ENCODE results near the gene ORM1. TPM values are rescaled to one million over a fixed set of nuclear protein-coding genes. Genes with fewer than 3 reads are reported as not detected.

ORM1 gene
- total RNA-seq, 1 donor from 2014 or later, result not detected

DNA sequence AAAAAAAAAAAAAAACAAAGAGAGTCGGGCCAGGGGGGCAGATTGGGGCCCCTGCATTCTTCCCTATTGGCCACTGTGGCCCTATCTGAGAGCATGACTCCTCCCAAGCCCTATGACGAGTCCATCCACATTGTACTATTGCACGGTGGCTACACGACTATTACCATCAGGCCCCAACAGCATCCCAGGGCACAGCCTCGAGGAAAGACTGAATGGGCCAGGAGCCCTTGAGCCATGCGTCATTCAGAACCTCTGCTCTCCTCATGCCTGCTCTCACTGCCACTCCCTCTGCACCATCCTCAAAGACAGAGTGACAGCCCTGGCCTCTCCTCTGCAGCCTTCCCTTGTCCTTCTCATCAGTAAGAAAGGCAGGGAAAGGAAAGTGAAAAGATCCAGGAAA, 20.2 kb upstream of the ORM1 start:
- Mint-ChIP-seq H3K27me3 (ENCODE audit: unreplicated experiment) (peaks cover 5% of the 10 kb centered on the region), H3K36me3 (ENCODE audit: unreplicated experiment) (peaks cover 4% of the 10 kb centered on the region), H3K27ac (ENCODE audit: unreplicated experiment) (no peak overlapping the region), H3K4me3 (ENCODE audit: unreplicated experiment) (no peak overlapping the region), H3K4me1 (ENCODE audit: low read depth, unreplicated experiment) (peaks cover 5% of the 10 kb centered on the region), H3K9me3 (ENCODE audit: unreplicated experiment) (peaks cover 2% of the 10 kb centered on the region)
- no peak for DNase-seq
- TF ChIP-seq, protein P1, sequence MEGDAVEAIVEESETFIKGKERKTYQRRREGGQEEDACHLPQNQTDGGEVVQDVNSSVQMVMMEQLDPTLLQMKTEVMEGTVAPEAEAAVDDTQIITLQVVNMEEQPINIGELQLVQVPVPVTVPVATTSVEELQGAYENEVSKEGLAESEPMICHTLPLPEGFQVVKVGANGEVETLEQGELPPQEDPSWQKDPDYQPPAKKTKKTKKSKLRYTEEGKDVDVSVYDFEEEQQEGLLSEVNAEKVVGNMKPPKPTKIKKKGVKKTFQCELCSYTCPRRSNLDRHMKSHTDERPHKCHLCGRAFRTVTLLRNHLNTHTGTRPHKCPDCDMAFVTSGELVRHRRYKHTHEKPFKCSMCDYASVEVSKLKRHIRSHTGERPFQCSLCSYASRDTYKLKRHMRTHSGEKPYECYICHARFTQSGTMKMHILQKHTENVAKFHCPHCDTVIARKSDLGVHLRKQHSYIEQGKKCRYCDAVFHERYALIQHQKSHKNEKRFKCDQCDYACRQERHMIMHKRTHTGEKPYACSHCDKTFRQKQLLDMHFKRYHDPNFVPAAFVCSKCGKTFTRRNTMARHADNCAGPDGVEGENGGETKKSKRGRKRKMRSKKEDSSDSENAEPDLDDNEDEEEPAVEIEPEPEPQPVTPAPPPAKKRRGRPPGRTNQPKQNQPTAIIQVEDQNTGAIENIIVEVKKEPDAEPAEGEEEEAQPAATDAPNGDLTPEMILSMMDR (IDR thresholded peaks at IDR 0.05; ENCODE audit: partially characterized antibody, unreplicated experiment), result no peak

DNA sequence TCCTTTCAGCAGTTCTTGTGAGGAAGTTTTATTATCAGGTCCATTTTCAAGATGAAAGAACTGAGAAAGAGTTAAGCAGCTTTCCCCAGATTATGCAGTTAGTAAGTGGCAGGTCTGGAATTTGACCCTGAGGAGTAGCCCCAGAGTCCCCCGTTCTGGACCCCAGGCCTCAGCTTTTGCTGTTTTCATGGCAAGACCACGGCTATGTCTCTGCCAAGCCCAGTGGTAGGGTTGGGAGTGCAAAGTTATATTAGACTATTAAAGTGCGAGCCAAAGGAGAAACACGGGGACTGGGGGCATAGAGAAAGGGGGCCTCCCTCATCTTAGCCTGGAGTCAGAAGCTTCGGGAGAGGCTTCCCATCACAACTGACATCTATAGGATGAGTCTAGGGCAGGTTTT, 19.3 kb upstream of the ORM1 start:
- DNase-seq, result no peak
- peaks cover 2% of the 10 kb centered on the region for H3K9me3 Mint-ChIP-seq (ENCODE audit: unreplicated experiment)
- no peak overlapping the region for H3K27ac Mint-ChIP-seq (ENCODE audit: unreplicated experiment)
- TF ChIP-seq, protein P1 (IDR thresholded peaks at IDR 0.05; ENCODE audit: partially characterized antibody, unreplicated experiment), result no peak
- peaks cover 5% of the 10 kb centered on the region for H3K27me3 Mint-ChIP-seq (ENCODE audit: unreplicated experiment)
- H3K36me3 Mint-ChIP-seq (ENCODE audit: unreplicated experiment), result peaks cover 4% of the 10 kb centered on the region
- peaks cover 5% of the 10 kb centered on the region for H3K4me1 Mint-ChIP-seq (ENCODE audit: low read depth, unreplicated experiment)
- no peak overlapping the region for H3K4me3 Mint-ChIP-seq (ENCODE audit: unreplicated experiment)

DNA sequence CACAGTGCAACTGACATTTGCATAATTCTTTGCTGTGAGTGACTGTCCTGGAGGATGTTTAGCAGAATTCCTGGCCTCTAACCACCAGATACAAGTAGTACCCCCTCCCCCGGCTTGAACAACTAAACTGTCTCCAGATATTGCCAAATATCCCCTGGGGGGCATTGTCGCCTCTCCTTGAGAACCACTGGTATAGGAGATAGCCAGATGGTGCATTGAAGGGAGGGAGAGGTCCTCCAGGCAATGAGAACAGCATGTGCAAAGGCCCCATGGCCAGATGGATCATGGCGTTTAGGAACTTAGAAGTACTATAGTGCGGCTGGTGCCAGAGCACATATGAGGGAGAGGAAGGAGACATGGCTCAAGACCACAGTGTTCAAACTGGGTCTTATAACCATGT, 18.9 kb upstream of the ORM1 start:
- peaks cover under 1% of the 10 kb centered on the region for H3K36me3 Mint-ChIP-seq (ENCODE audit: unreplicated experiment)
- peaks cover 2% of the 10 kb centered on the region for H3K9me3 Mint-ChIP-seq (ENCODE audit: unreplicated experiment)
- DNase-seq, result no peak
- no peak overlapping the region for H3K27ac Mint-ChIP-seq (ENCODE audit: unreplicated experiment)
- no peak overlapping the region for H3K4me3 Mint-ChIP-seq (ENCODE audit: unreplicated experiment)
- H3K27me3 Mint-ChIP-seq (ENCODE audit: unreplicated experiment), result peaks cover 5% of the 10 kb centered on the region
- TF ChIP-seq, protein P1 (IDR thresholded peaks at IDR 0.05; ENCODE audit: partially characterized antibody, unreplicated experiment), result no peak
- peaks cover 5% of the 10 kb centered on the region for H3K4me1 Mint-ChIP-seq (ENCODE audit: low read depth, unreplicated experiment)

DNA sequence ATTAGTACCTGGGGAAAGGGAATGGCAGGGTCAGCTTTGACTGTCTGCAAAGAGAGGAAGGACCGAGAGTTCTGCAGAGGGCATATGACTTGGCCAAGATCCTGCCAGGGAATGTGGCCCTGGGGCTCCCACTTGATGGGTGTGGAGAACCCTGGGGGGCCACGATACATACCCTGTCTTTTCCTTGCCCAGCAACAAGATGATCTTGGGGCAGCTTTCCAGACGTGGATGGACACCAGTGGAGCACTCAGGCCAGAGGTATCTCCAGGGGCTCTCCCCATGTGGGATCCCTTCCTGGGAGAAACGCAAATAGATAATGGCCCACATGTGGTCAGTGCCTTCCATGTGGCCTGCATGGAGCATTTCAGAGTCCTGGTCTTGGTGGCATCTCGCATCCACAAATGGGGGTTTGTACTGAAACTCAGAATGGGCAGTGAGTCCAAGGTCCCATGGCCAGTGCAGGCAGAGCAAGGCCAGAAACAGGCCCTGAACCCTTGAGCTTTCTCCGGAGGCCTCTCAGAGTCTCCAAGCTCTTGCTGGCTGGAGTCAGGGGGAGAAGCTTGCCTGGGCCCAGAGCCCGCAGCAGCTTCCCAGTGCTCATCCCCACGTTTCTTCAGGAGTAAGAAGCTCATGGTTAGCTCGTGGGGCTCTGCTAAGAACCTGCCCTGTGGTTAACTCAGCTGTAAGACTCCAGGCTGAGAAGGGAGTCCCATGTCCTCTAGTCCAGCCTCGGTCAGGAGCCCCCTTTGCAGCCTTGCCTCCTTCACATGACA, 18.3 kb upstream of the ORM1 start:
- peaks cover 5% of the 10 kb centered on the region for H3K4me1 Mint-ChIP-seq (ENCODE audit: low read depth, unreplicated experiment)
- no peak for DNase-seq
- H3K27me3 Mint-ChIP-seq (ENCODE audit: unreplicated experiment), result peaks cover 5% of the 10 kb centered on the region
- H3K4me3 Mint-ChIP-seq (ENCODE audit: unreplicated experiment), result no peak overlapping the region
- no peaks in the 10 kb centered on the region for H3K36me3 Mint-ChIP-seq (ENCODE audit: unreplicated experiment)
- TF ChIP-seq, protein P1 (IDR thresholded peaks at IDR 0.05; ENCODE audit: partially characterized antibody, unreplicated experiment), result no peak
- no peak overlapping the region for H3K27ac Mint-ChIP-seq (ENCODE audit: unreplicated experiment)
- peaks cover 2% of the 10 kb centered on the region for H3K9me3 Mint-ChIP-seq (ENCODE audit: unreplicated experiment)

DNA sequence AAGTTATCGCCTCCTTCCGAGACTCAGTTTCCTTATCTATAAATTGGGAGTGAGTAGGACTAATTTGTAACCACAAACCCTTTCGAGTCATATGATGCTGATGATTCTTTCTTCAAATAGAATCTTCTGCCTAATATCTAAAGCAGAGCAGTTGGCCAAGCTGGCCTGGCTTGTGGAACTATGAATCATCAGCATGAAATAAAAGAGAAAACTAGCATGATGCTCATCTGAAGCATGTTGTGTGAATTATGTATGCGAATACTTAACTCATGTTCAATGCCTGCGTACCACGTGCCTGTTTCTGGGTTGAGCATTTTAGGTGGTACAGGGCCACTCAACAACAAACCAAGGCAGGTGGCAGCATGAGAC, 15.0 kb upstream of the ORM1 start:
- Mint-ChIP-seq H3K36me3 (ENCODE audit: unreplicated experiment) (no peaks in the 10 kb centered on the region), H3K27ac (ENCODE audit: unreplicated experiment) (no peak overlapping the region), H3K9me3 (ENCODE audit: unreplicated experiment) (peaks cover 2% of the 10 kb centered on the region), H3K4me3 (ENCODE audit: unreplicated experiment) (no peak overlapping the region), H3K27me3 (ENCODE audit: unreplicated experiment) (peaks cover 4% of the 10 kb centered on the region), H3K4me1 (ENCODE audit: low read depth, unreplicated experiment) (peaks cover 12% of the 10 kb centered on the region)
- TF ChIP-seq, protein P1 (IDR thresholded peaks at IDR 0.05; ENCODE audit: partially characterized antibody, unreplicated experiment), result no peak
- DNase-seq, result no peak
